WTC11 (cell line): ENCODE results near the gene PPP2R2C.

Experiments used
- ATF1 ChIP-seq: sonication (generic); formaldehyde crosslinking; IDR thresholded peaks from 2 replicates; pipeline ENCODE4 v1.8.1; 2023; ENCODE audit warnings: mild to moderate bottlenecking, moderate library complexity, missing genetic modification reagents
- ATF6 ChIP-seq: sonication (generic); formaldehyde crosslinking; IDR thresholded peaks from 2 replicates; pipeline ENCODE4 v1.8.1; 2023; ENCODE audit warnings: mild to moderate bottlenecking, missing genetic modification reagents
- ESRRA ChIP-seq: sonication (generic); formaldehyde crosslinking; IDR thresholded peaks from 2 replicates; pipeline ENCODE4 v1.8.1; 2022; ENCODE audit warnings: mild to moderate bottlenecking, missing genetic modification reagents, borderline replicate concordance
- GTF2I ChIP-seq: fragments of 250-450 bp; sonication (Bioruptor Pico); conservative IDR thresholded peaks from 2 replicates; pipeline ENCODE4 v1.4.0; 2021; ENCODE audit warnings: mild to moderate bottlenecking
- MAX ChIP-seq: sonication (generic); formaldehyde crosslinking; IDR thresholded peaks from 2 replicates; pipeline ENCODE4 v1.8.0; 2022; ENCODE audit warnings: mild to moderate bottlenecking, missing genetic modification reagents
- RELA ChIP-seq: sonication (generic); formaldehyde crosslinking; IDR thresholded peaks from 2 replicates; pipeline ENCODE4 v1.8.1; 2022; ENCODE audit warnings: missing genetic modification reagents, mild to moderate bottlenecking, borderline replicate concordance
- SMAD3 ChIP-seq: sonication (generic); formaldehyde crosslinking; IDR thresholded peaks from 2 replicates; pipeline ENCODE4 v1.8.0; 2022; ENCODE audit warnings: missing genetic modification reagents, mild to moderate bottlenecking, borderline replicate concordance
- SMAD4 ChIP-seq: sonication (generic); formaldehyde crosslinking; IDR thresholded peaks from 2 replicates; pipeline ENCODE4 v1.8.0; 2022; ENCODE audit warnings: mild to moderate bottlenecking, missing genetic modification reagents
- TF ChIP-seq, protein P1 (sequence below): sonication (generic); formaldehyde crosslinking; IDR thresholded peaks from 2 replicates; pipeline ENCODE4 v1.8.1; 2023; ENCODE audit warnings: mild to moderate bottlenecking, missing genetic modification reagents
- TF ChIP-seq, protein P2 (sequence below): fragments of 200-600 bp; IDR thresholded peaks from 2 replicates; pipeline ENCODE4 v1.8.0; 2022; ENCODE audit warnings: antibody characterized with exemption
- TF ChIP-seq, protein P3 (sequence below): sonication (generic); formaldehyde crosslinking; IDR thresholded peaks from 2 replicates; pipeline ENCODE4 v1.8.1; 2022; ENCODE audit warnings: low read depth, missing genetic modification reagents, borderline replicate concordance
- TF ChIP-seq, protein P4 (sequence below): sonication (generic); formaldehyde crosslinking; IDR thresholded peaks from 2 replicates; pipeline ENCODE4 v1.8.1; 2023; ENCODE audit warnings: mild to moderate bottlenecking, missing genetic modification reagents, moderate library complexity
- TF ChIP-seq, protein P5 (sequence below): sonication (generic); formaldehyde crosslinking; IDR thresholded peaks from 2 replicates; pipeline ENCODE4 v1.8.1; 2022; ENCODE audit warnings: mild to moderate bottlenecking, moderate library complexity, missing genetic modification reagents
- TF ChIP-seq, protein P6 (sequence below): sonication (generic); formaldehyde crosslinking; conservative IDR thresholded peaks from 2 replicates; pipeline ENCODE4 v1.8.1; 2023; ENCODE audit warnings: mild to moderate bottlenecking, low read depth, missing genetic modification reagents, moderate library complexity

DNA sequence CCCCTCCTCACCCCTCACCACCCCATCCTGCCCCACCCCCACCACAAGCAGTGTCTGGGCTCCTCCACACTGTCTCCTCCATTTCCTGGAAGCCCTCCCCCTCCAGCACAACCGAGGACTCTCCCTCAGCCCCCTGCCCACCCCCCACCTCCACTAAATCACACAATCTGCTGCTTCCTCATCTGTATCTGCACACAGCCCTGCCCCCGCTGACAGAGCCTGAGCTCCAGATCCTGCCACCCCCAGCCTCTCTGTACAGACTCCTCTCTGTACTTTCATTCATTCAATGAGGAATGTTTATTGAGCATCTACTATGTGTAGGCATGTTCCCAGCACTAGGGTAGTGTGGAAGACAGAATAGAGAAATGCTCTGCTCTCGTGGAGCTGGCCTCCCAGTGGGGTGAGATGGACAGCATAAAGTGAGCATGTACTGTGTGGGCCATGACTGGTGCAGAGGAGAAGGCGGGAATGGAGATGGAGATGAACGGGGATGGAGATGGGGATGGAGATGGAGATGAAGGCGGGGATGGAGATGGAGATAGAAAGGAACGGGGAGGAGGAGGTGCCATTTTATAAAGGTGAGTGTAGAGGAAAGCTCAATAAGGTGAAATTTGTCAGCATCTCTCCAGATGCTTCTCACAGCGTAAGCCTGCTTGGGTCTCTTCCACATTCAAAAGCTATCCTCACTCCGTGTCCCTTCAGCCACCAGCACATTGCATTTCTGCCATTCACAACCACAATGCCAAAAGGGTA, 2.5 kb upstream of the PPP2R2C start:
- TF ChIP-seq MAX (CRISPR knock-in tag) (no peak), ATF1 (CRISPR knock-in tag) (no peak), ESRRA (CRISPR knock-in tag) (no peak), SMAD4 (CRISPR knock-in tag) (no peak), RELA (CRISPR knock-in tag) (no peak), ATF6 (CRISPR knock-in tag) (no peak), GTF2I (CRISPR knock-in tag) (no peak), SMAD3 (CRISPR knock-in tag) (no peak)
- TF ChIP-seq, protein P1, sequence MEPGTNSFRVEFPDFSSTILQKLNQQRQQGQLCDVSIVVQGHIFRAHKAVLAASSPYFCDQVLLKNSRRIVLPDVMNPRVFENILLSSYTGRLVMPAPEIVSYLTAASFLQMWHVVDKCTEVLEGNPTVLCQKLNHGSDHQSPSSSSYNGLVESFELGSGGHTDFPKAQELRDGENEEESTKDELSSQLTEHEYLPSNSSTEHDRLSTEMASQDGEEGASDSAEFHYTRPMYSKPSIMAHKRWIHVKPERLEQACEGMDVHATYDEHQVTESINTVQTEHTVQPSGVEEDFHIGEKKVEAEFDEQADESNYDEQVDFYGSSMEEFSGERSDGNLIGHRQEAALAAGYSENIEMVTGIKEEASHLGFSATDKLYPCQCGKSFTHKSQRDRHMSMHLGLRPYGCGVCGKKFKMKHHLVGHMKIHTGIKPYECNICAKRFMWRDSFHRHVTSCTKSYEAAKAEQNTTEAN (CRISPR knock-in tag), result no peak
- TF ChIP-seq, protein P2, sequence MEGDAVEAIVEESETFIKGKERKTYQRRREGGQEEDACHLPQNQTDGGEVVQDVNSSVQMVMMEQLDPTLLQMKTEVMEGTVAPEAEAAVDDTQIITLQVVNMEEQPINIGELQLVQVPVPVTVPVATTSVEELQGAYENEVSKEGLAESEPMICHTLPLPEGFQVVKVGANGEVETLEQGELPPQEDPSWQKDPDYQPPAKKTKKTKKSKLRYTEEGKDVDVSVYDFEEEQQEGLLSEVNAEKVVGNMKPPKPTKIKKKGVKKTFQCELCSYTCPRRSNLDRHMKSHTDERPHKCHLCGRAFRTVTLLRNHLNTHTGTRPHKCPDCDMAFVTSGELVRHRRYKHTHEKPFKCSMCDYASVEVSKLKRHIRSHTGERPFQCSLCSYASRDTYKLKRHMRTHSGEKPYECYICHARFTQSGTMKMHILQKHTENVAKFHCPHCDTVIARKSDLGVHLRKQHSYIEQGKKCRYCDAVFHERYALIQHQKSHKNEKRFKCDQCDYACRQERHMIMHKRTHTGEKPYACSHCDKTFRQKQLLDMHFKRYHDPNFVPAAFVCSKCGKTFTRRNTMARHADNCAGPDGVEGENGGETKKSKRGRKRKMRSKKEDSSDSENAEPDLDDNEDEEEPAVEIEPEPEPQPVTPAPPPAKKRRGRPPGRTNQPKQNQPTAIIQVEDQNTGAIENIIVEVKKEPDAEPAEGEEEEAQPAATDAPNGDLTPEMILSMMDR, result no peak
- TF ChIP-seq, protein P3, sequence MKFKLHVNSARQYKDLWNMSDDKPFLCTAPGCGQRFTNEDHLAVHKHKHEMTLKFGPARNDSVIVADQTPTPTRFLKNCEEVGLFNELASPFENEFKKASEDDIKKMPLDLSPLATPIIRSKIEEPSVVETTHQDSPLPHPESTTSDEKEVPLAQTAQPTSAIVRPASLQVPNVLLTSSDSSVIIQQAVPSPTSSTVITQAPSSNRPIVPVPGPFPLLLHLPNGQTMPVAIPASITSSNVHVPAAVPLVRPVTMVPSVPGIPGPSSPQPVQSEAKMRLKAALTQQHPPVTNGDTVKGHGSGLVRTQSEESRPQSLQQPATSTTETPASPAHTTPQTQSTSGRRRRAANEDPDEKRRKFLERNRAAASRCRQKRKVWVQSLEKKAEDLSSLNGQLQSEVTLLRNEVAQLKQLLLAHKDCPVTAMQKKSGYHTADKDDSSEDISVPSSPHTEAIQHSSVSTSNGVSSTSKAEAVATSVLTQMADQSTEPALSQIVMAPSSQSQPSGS (CRISPR knock-in tag), result no peak
- TF ChIP-seq, protein P4, sequence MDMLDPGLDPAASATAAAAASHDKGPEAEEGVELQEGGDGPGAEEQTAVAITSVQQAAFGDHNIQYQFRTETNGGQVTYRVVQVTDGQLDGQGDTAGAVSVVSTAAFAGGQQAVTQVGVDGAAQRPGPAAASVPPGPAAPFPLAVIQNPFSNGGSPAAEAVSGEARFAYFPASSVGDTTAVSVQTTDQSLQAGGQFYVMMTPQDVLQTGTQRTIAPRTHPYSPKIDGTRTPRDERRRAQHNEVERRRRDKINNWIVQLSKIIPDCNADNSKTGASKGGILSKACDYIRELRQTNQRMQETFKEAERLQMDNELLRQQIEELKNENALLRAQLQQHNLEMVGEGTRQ, result no peak
- TF ChIP-seq, protein P5, sequence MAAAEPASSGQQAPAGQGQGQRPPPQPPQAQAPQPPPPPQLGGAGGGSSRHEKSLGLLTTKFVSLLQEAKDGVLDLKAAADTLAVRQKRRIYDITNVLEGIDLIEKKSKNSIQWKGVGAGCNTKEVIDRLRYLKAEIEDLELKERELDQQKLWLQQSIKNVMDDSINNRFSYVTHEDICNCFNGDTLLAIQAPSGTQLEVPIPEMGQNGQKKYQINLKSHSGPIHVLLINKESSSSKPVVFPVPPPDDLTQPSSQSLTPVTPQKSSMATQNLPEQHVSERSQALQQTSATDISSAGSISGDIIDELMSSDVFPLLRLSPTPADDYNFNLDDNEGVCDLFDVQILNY (CRISPR knock-in tag), result no peak
- TF ChIP-seq, protein P6, sequence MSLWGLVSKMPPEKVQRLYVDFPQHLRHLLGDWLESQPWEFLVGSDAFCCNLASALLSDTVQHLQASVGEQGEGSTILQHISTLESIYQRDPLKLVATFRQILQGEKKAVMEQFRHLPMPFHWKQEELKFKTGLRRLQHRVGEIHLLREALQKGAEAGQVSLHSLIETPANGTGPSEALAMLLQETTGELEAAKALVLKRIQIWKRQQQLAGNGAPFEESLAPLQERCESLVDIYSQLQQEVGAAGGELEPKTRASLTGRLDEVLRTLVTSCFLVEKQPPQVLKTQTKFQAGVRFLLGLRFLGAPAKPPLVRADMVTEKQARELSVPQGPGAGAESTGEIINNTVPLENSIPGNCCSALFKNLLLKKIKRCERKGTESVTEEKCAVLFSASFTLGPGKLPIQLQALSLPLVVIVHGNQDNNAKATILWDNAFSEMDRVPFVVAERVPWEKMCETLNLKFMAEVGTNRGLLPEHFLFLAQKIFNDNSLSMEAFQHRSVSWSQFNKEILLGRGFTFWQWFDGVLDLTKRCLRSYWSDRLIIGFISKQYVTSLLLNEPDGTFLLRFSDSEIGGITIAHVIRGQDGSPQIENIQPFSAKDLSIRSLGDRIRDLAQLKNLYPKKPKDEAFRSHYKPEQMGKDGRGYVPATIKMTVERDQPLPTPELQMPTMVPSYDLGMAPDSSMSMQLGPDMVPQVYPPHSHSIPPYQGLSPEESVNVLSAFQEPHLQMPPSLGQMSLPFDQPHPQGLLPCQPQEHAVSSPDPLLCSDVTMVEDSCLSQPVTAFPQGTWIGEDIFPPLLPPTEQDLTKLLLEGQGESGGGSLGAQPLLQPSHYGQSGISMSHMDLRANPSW (CRISPR knock-in tag), result no peak
